Keratinocyte (primary cell): Measurements from ENCODE around the gene CLIP2. TPM values are rescaled to one million over a fixed set of nuclear protein-coding genes. Genes with fewer than 3 reads are reported as not detected.

Source experiments
- DNase-seq: peaks from one replicate; pipeline ENCODE4 v3.0.0-alpha.2; 2011; ENCODE audit warnings: low read depth, missing footprints, low spot score
- FAIRE-seq: peaks from 2 replicates; lab custom pipeline; 2011; peaks lifted over from hg19 to GRCh38; lab: Jason Lieb, UNC
- H2AFZ ChIP-seq: 2 replicates; pipeline ENCODE4 v1.6.0; 2012; ENCODE audit warnings: low read length, control low read depth, inconsistent platforms; ENCODE audit not compliant: control insufficient read depth
- H3K27ac ChIP-seq: 2 replicates; pipeline ENCODE4 v1.5.1; 2011; ENCODE audit warnings: low read length; ENCODE audit not compliant: control insufficient read depth, insufficient read depth
- H3K27me3 ChIP-seq: 3 replicates; pipeline ENCODE4 v1.6.0; 2011; ENCODE audit warnings: low read length; ENCODE audit not compliant: control insufficient read depth, insufficient read depth; ENCODE audit errors: extremely low read depth
- H3K36me3 ChIP-seq, 2 experiments: 2 replicates in 1 of 2; 3 replicates in 1 of 2; pipeline ENCODE4 v1.5.1; 2011; ENCODE audit warnings: low read length in 2 of 2, mild to moderate bottlenecking in 1 of 2; ENCODE audit not compliant: control insufficient read depth in 2 of 2, insufficient read depth in 2 of 2; ENCODE audit errors: extremely low read depth in 1 of 2
- H3K4me1 ChIP-seq: 3 replicates; pipeline ENCODE4 v1.5.1; 2011; ENCODE audit warnings: low read length; ENCODE audit not compliant: control insufficient read depth, insufficient read depth; ENCODE audit errors: extremely low read depth
- H3K4me2 ChIP-seq: 3 replicates; pipeline ENCODE4 v1.6.0; 2011; ENCODE audit warnings: low read depth, low read length; ENCODE audit not compliant: control insufficient read depth, insufficient read depth; ENCODE audit errors: extremely low read depth
- H3K4me3 ChIP-seq, 3 experiments: fragments of 200-600 bp in 1 of 3; sonication (generic) in 1 of 3; 2 replicates in 2 of 3; 3 replicates in 1 of 3; pipeline ENCODE4 v1.5.1; 2011 to 2016; ENCODE audit warnings: low read length in 3 of 3, mild to moderate bottlenecking in 3 of 3, control low read depth in 2 of 3, inconsistent platforms in 1 of 3, low read depth in 1 of 3, mixed read lengths in 1 of 3, mixed run types in 1 of 3, moderate library complexity in 1 of 3; ENCODE audit not compliant: control insufficient read depth in 2 of 3, insufficient read depth in 2 of 3; ENCODE audit errors: extremely low read depth in 1 of 3
- H3K79me2 ChIP-seq: 2 replicates; pipeline ENCODE4 v1.6.0; 2012; ENCODE audit warnings: low read length; ENCODE audit not compliant: control insufficient read depth, insufficient read depth
- H3K9ac ChIP-seq: 3 replicates; pipeline ENCODE4 v1.6.0; 2011; ENCODE audit warnings: low read length; ENCODE audit not compliant: control insufficient read depth, insufficient read depth; ENCODE audit errors: extremely low read depth
- H3K9me1 ChIP-seq: 3 replicates; pipeline ENCODE4 v1.6.0; 2011; ENCODE audit warnings: low read length; ENCODE audit not compliant: control insufficient read depth, insufficient read depth; ENCODE audit errors: extremely low read depth
- H3K9me3 ChIP-seq: 2 replicates; pipeline ENCODE4 v1.5.1; 2012; ENCODE audit warnings: low read depth, low read length; ENCODE audit not compliant: control insufficient read depth
- H4K20me1 ChIP-seq: 3 replicates; pipeline ENCODE4 v1.6.0; 2011; ENCODE audit warnings: low read length; ENCODE audit not compliant: control insufficient read depth, insufficient read depth; ENCODE audit errors: extremely low read depth
- EZH2 ChIP-seq: IDR thresholded peaks from one replicate; pipeline ENCODE4 v1.6.1; 2012; ENCODE audit warnings: inconsistent platforms, mild to moderate bottlenecking, low read length, moderate library complexity
- dilution Hi-C: fragments of 300-500 bp; cut with MboI; formaldehyde crosslinking; loops from one replicate; pipeline ENCODE4 v1.7.0; 2020; ENCODE audit warnings: low sequenced_read_pairs; ENCODE audit not compliant: extremely low pct_ligation_motif_present
- polyA plus RNA-seq, 5 experiments: library from polyadenylated mRNA; depleted of rRNA in 3 of 5; stranded (reverse) in 3 of 5; stranded (forward) in 1 of 5; unstranded in 1 of 5; fragments of >200 nt; gene quantifications; 1 replicate in 1 of 5; 2 replicates in 3 of 5; 3 replicates in 1 of 5; pipeline versions ENCODE4 v1.2.1 to v1.2.3, GENCODE V29; 2011 to 2012; ENCODE audit warnings: missing spikeins in 2 of 5, low read depth in 1 of 5, low replicate concordance in 1 of 5
- TF ChIP-seq, protein P1 (sequence below), 3 experiments: IDR thresholded peaks in 1 of 3; conservative IDR thresholded peaks in 1 of 3; optimal IDR thresholded peaks in 1 of 3; 2 replicates in 2 of 3; 3 replicates in 1 of 3; pipeline versions ENCODE3 to v1.5.1; 2011; ENCODE audit warnings: low read length in 3 of 3, mild to moderate bottlenecking in 3 of 3, moderate library complexity in 2 of 3, control low read depth in 1 of 3, inconsistent platforms in 1 of 3; ENCODE audit not compliant: insufficient read depth in 2 of 3; ENCODE audit errors: extremely low read depth in 1 of 3

Gene CLIP2
- polyA plus RNA-seq, 1 donor (not counting 4 experiments of a cell fraction or from before 2014, with no cell fraction given), result 2.6 TPM

DNA sequence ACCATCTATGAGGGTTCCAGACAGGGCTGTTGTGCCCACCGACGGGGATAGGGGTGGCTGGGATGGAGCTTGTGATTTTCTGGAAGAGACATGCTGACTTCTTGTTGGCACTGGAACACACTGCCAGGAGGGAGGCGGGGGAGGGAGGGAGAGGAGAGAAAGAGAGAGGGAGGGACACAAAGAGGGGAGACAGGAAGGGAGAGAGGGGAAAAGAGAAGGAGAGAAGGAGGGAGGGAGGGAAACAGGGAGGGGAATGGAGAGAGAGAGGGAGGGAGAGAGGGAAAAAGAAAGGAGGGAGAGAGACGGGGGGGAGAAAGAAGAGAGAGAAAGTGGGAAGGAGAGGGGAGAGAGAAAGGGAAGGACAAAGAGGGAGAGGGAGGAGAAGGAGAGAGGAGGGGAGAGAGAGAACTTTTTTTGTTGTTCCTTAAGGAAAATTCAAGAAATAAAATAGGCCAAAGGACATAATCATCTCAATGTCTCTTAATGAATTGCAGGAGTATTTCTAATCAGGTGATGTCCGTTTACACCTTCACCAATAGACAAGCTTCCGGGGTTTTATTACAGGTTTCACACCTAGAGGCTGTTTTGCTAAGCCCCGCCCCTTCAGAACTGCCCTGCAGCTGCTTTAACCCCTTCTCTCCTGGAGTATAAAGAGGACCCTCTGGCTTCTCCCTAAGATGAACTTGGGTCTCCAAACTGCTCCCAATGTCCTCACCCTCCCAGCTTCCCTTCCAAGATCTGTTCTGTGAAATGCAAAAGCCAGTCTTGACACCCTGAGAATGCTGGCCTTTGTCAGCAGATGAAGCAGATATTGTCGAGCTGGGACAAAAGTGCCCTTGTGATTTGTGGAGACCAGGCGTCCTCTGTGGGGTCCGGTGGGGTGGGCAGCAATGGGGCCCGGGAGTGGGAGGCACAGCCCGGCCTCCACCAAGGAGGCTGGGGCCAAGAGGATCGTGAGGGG lies 82.5 kb downstream of the CLIP2 start:
- Histone ChIP-seq H3K4me3 (no peak overlapping the region), H3K9ac (no peak overlapping the region), H4K20me1 (no peaks in the 10 kb centered on the region), H3K79me2 (no peaks in the 10 kb centered on the region), H3K27me3 (no peaks in the 10 kb centered on the region), H2AFZ (no peak overlapping the region), H3K4me2 (no peak overlapping the region), H3K27ac (no peak overlapping the region), H3K9me1 (no peaks in the 10 kb centered on the region), H3K4me1 (peaks cover 6% of the 10 kb centered on the region), H3K9me3 (no peaks in the 10 kb centered on the region), H3K36me3 (peaks cover 0 to 6% of the 10 kb centered on the region in 2 experiments)
- no peak for DNase-seq
- dilution Hi-C loops, result no loop called here
- FAIRE-seq, result no peak
- TF ChIP-seq EZH2, result no peak
- TF ChIP-seq, protein P1, sequence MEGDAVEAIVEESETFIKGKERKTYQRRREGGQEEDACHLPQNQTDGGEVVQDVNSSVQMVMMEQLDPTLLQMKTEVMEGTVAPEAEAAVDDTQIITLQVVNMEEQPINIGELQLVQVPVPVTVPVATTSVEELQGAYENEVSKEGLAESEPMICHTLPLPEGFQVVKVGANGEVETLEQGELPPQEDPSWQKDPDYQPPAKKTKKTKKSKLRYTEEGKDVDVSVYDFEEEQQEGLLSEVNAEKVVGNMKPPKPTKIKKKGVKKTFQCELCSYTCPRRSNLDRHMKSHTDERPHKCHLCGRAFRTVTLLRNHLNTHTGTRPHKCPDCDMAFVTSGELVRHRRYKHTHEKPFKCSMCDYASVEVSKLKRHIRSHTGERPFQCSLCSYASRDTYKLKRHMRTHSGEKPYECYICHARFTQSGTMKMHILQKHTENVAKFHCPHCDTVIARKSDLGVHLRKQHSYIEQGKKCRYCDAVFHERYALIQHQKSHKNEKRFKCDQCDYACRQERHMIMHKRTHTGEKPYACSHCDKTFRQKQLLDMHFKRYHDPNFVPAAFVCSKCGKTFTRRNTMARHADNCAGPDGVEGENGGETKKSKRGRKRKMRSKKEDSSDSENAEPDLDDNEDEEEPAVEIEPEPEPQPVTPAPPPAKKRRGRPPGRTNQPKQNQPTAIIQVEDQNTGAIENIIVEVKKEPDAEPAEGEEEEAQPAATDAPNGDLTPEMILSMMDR (optimal IDR thresholded peaks at IDR 0.05 in 1 of 3, IDR thresholded peaks at IDR 0.05 in 1 of 3, conservative IDR thresholded peaks at IDR 0.05 in 1 of 3; ENCODE audit: extremely low read depth in 1 of 3, insufficient read depth in 2 of 3, low read length in 3 of 3), result no peak

DNA sequence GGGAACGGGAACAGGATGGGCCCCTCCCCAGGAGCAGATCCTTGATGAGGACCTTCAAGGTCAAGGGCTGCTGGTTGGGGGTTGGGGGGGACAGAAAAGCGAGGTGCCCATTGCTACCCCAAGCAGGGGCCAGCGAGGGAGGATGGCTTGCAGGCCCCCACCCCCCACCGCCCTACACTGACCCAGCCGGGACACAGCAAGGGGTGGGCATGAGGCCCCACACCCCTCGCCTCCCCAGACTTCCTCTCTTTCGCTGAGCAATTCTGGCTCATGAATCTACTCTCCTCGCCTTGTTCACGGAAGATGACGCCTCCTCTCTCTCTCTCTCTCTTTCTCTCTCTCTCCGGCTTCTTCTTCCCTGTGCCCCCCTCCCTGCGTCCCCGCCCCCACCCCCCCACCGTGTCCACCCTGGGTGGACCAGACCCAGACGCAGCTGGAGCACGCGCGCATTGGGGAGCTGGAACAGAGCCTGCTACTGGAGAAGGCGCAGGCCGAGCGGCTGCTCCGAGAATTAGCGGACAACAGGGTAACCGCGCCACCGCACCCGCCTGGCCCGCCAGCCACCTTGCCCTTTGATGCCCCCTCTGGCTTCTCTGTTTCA lies 83.4 kb downstream of the CLIP2 start:
- no peaks in the 10 kb centered on the region for H3K9me3 ChIP-seq
- no peak overlapping the region for H2AFZ ChIP-seq
- H3K27ac ChIP-seq, result no peak overlapping the region
- peaks cover 0 to 6% of the 10 kb centered on the region in 2 experiments for H3K36me3 ChIP-seq
- no peaks in the 10 kb centered on the region for H4K20me1 ChIP-seq
- H3K9me1 ChIP-seq, result no peaks in the 10 kb centered on the region
- H3K9ac ChIP-seq, result no peak overlapping the region
- TF ChIP-seq EZH2, result no peak
- TF ChIP-seq, protein P1 (optimal IDR thresholded peaks at IDR 0.05 in 1 of 3, IDR thresholded peaks at IDR 0.05 in 1 of 3, conservative IDR thresholded peaks at IDR 0.05 in 1 of 3; ENCODE audit: extremely low read depth in 1 of 3, insufficient read depth in 2 of 3, low read length in 3 of 3), result no peak
- no peak for FAIRE-seq
- H3K79me2 ChIP-seq, result no peaks in the 10 kb centered on the region
- no peak for DNase-seq
- dilution Hi-C loops, result no loop called here
- no peaks in the 10 kb centered on the region for H3K27me3 ChIP-seq
- no peak overlapping the region for H3K4me2 ChIP-seq
- H3K4me1 ChIP-seq, result peaks cover 6% of the 10 kb centered on the region
- H3K4me3 ChIP-seq, result no peak overlapping the region
